ENCODE results near the gene MAGI1. TPM values are rescaled to one million over a fixed set of nuclear protein-coding genes. Genes with fewer than 3 reads are reported as not detected.
"Not testable (repeated sequence)": the region's sequence is repeated elsewhere in the genome, so short reads cannot be mapped to it uniquely, and the experiment has no call there.

The MAGI1 gene
- total RNA-seq, 4 donors from 2014 or later: 49.5 to 72.1 (median 67.6) TPM

DNA sequence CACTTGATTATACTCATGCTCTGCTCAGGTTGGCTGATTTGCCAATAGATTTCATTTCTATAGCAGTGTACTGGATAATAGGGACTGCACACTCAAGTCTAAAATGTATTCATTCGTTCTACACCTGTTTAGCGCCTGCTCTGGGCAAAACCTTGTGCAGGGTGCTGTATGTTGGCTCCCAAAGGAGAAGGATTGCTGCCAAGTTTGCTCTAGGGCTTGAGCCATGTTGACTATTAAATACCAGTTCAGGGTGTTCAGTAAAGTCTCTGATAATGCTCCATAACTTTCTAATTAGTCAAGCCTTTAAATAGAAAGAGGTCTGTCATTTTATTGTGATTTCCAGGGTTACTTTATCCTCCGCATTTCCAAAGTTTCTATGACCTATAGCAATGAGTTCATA, 470.2 kb downstream of the MAGI1 start:
- Histone ChIP-seq H3K36me3 (no peaks in the 10 kb centered on the region), H3K27me3 (no peaks in the 10 kb centered on the region), H3K4me3 (no peak overlapping the region), H3K27ac (no peak overlapping the region), H3K9me3 (no peaks in the 10 kb centered on the region), H3K4me1 (no peaks in the 10 kb centered on the region)
- DNase-seq: no peak
- TF ChIP-seq, protein P1, sequence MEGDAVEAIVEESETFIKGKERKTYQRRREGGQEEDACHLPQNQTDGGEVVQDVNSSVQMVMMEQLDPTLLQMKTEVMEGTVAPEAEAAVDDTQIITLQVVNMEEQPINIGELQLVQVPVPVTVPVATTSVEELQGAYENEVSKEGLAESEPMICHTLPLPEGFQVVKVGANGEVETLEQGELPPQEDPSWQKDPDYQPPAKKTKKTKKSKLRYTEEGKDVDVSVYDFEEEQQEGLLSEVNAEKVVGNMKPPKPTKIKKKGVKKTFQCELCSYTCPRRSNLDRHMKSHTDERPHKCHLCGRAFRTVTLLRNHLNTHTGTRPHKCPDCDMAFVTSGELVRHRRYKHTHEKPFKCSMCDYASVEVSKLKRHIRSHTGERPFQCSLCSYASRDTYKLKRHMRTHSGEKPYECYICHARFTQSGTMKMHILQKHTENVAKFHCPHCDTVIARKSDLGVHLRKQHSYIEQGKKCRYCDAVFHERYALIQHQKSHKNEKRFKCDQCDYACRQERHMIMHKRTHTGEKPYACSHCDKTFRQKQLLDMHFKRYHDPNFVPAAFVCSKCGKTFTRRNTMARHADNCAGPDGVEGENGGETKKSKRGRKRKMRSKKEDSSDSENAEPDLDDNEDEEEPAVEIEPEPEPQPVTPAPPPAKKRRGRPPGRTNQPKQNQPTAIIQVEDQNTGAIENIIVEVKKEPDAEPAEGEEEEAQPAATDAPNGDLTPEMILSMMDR (IDR thresholded peaks at IDR 0.05): no peak
- TF ChIP-seq POLR2A (IDR thresholded peaks at IDR 0.05): no peak

DNA sequence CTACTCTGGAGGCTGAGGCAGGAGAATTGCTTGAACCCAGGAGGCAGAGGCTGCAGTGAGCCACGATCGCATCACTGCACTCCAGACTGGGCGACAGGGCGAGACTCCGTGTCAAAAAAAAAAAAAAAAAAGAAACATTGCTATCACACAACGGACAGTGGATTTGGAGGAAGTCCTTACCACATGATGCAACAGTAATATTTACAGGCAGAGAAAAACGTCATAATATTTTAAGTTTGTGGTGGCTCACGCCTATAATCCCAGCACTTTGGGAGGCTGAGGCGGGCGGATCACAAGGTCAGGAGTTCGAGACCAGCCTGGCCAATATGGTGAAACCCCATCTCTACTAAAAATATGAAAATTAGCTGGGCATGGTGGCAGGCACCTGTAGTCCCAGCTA, 473.0 kb downstream of the MAGI1 start:
- not testable (repeated sequence) for H3K27me3 ChIP-seq

DNA sequence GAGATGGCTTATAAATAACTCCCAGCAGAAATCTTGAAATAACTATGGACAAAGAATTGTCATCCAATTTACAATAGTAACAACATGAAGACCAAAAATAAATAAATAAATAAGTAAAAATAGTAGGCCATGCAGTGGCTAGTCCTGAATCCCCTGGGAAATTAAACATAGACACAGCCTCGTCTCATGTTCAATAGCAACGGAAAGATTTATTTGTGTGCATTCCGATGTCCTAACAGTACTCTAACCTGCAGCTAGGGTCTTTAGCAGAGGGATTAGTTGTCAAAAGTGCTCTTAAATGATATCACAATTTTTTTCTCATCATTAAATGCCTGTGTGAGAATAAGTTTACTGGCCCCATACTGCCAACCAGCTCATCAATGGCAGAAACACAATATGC, 474.2 kb downstream of the MAGI1 start:
- Histone ChIP-seq H3K27me3 (no peaks in the 10 kb centered on the region), H3K9me3 (no peaks in the 10 kb centered on the region), H3K27ac (no peak overlapping the region), H3K4me1 (peaks cover 0 to 4% (median 0%) of the 10 kb centered on the region in 4 donors), H3K4me3 (no peak overlapping the region), H3K36me3 (no peaks in the 10 kb centered on the region)
- TF ChIP-seq, protein P1 (IDR thresholded peaks at IDR 0.05): no peak
- TF ChIP-seq POLR2A (IDR thresholded peaks at IDR 0.05): no peak
- DNase-seq: no peak

More for the DNA sequence above, 473.0 kb downstream of the MAGI1 start:
- DNase-seq, H3K36me3 ChIP-seq, H3K27ac ChIP-seq, H3K4me1 ChIP-seq, H3K4me3 ChIP-seq, H3K9me3 ChIP-seq: not testable (repeated sequence)

DNA sequence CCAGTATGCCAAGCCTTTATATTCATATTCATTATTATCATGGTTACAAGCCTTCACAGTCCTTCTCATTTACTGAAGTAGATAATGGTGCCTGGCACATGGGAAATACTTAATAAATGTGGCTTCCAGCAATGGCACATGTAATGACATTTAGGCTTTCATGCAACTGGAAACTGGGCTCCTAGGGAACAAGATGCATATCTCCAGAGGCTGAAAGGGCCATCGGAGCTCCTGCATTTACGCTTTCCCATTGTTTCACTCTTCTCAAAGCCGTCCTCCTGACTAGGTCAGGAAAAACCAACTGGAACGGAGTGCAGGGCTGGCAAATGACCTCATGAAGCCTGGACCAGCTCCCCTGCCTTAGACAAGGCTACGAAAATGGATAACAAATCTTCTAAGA, 474.9 kb downstream of the MAGI1 start:
- no peaks in the 10 kb centered on the region for H3K27me3 ChIP-seq
- H3K4me3 ChIP-seq: no peak overlapping the region
- no peaks in the 10 kb centered on the region for H3K36me3 ChIP-seq
- H3K27ac ChIP-seq: no peak overlapping the region
- TF ChIP-seq POLR2A (IDR thresholded peaks at IDR 0.05): no peak
- TF ChIP-seq, protein P1 (IDR thresholded peaks at IDR 0.05): no peak
- H3K9me3 ChIP-seq: no peaks in the 10 kb centered on the region
- no peak for DNase-seq
- peaks cover 0 to 4% (median 0%) of the 10 kb centered on the region in 4 donors for H3K4me1 ChIP-seq

DNA sequence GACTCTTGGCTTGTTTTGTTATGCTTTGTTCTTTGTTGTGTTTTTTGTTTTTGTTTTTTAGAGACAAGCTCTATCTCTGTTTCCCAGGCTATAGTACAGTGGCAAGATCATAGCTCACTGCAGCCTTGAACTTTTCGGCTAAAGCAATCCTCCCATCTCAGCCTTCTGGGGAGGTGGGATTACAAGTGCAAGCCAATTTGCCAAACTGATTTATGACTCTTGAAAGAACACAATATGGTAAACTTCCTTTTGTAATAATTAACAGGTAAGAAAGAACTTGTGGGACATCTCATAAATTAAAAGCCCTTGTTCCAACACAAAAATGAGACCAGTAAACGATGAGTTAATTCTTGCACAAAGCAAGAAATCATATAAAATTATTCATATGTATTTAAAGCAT, 476.3 kb downstream of the MAGI1 start:
- Histone ChIP-seq H3K27me3 (no peaks in the 10 kb centered on the region), H3K36me3 (no peaks in the 10 kb centered on the region), H3K4me1 (peaks cover 0 to 4% (median 0%) of the 10 kb centered on the region in 4 donors), H3K27ac (no peak overlapping the region), H3K9me3 (no peaks in the 10 kb centered on the region), H3K4me3 (no peak overlapping the region)
- TF ChIP-seq, protein P1 (IDR thresholded peaks at IDR 0.05): no peak
- no peak for TF ChIP-seq POLR2A (IDR thresholded peaks at IDR 0.05)
- DNase-seq: no peak

DNA sequence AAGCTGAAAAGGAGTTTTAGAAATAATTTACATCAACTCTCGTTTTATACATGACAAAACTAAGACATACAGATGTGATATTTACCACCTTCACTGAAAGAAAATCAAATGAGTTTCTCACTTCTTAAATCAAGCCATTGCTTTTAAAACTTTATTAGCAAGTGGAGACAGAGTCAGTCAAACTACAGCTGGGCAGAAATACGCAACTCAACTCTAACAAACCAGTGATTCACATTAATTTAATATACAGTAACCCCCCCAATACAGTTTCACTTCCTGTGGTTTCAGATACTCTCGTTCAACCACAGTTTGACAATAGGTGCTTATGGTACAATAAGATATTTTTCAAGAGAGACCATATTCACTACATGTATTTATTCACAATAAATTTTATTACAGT, 477.1 kb downstream of the MAGI1 start:
- no peaks in the 10 kb centered on the region for H3K9me3 ChIP-seq
- DNase-seq: no peak
- TF ChIP-seq, protein P1 (IDR thresholded peaks at IDR 0.05): no peak
- no peak for TF ChIP-seq POLR2A (IDR thresholded peaks at IDR 0.05)
- peaks cover 0 to 4% (median 0%) of the 10 kb centered on the region in 4 donors for H3K4me1 ChIP-seq
- no peaks in the 10 kb centered on the region for H3K27me3 ChIP-seq
- no peak overlapping the region for H3K4me3 ChIP-seq
- no peak overlapping the region for H3K27ac ChIP-seq
- no peaks in the 10 kb centered on the region for H3K36me3 ChIP-seq
